Right lobe of liver (tissue), 4 donors: ENCODE data around the gene SLC15A4.

ENCODE experiments used
- CTCF ChIP-seq, 4 donors: fragments of 200-600 bp in 3 of 4; fragments of 450-650 bp in 1 of 4; IDR thresholded peaks; one replicate each; pipeline versions ENCODE4 v1.5.1 to v1.8.0; 2016 to 2022; ENCODE audit warnings: antibody characterized with exemption in 4 of 4, mild to moderate bottlenecking in 2 of 4
- POLR2A ChIP-seq: fragments of 450-650 bp; IDR thresholded peaks from one replicate; pipeline ENCODE4 v1.6.1; 2017; ENCODE audit warnings: antibody characterized with exemption, mild to moderate bottlenecking
- donor health status: DM: no; HTN: no; CAD: no.
- donor health status: DM: no; HTN: no; CAD: no.
- donor health status: DM: no; HTN: yes; CAD: no.

- TF ChIP-seq CTCF (IDR thresholded peaks at IDR 0.05) (no peak), POLR2A (peak; percentile 37)
Observed at GRCh38 chr12:128864516-128865186, 40.9 kb upstream of the SLC15A4 start.
